AG04449 (cell line): ENCODE results near the gene PPARD.

Experiments
- CTCF ChIA-PET: fragments of 350-600 bp; formaldehyde crosslinking; extraction: SDS; loops from one replicate; lab custom pipeline; 2021; ENCODE audit warnings: antibody characterized with exemption; lab: Yijun Ruan, JAX
- POLR2A ChIA-PET: fragments of 400-600, 350-600 bp; formaldehyde crosslinking; extraction: SDS; loops from one replicate; lab custom pipeline; 2020; ENCODE audit warnings: antibody characterized with exemption, inconsistent platforms; lab: Yijun Ruan, JAX
- DNase-seq: peaks from one replicate; pipeline ENCODE4 v3.0.0-alpha.2; 2010; ENCODE audit warnings: low read depth, low spot score
- H3K4me3 ChIP-seq: 2 replicates; pipeline ENCODE4 v1.5.1; 2011; ENCODE audit warnings: low read depth, mild to moderate bottlenecking, control low read depth, low read length
- CTCF ChIP-seq: IDR thresholded peaks from one replicate; pipeline ENCODE4 v1.5.1; 2011; ENCODE audit warnings: mild to moderate bottlenecking, moderate library complexity, low read length, control low read depth, inconsistent platforms; ENCODE audit not compliant: insufficient read depth; ENCODE audit errors: missing control alignments

The PPARD gene

GRCh38 chr6:35398526-35398925, 56.2 kb downstream of the PPARD start:
- POLR2A ChIA-PET, result no interaction called here
- DNase-seq, result no peak
- TF ChIP-seq CTCF, result no peak
- H3K4me3 ChIP-seq, result no peak overlapping the region
- CTCF ChIA-PET, result interaction anchor here (2.5 kb wide), 1 partner anchor 17 kb away, joined by 15 read pairs; no protein-coding TSS in a partner anchor

GRCh38 chr6:35400111-35400510, 57.8 kb downstream of the PPARD start:
- ChIA-PET POLR2A (no interaction called here), CTCF (interaction anchor here (0.8 to 2.5 kb wide), 7 partner anchors 11 to 59 kb away, joined by 3 to 14 read pairs (median 4); partner anchors contain the start of gene PPARD)
- DNase-seq, result no peak
- H3K4me3 ChIP-seq, result no peak overlapping the region
- no peak for TF ChIP-seq CTCF

- ChIA-PET CTCF (interaction anchor here (1.1 to 2.5 kb wide), 4 partner anchors 11 to 59 kb away, joined by 3 to 14 read pairs (median 9); partner anchors contain the start of gene PPARD), POLR2A (no interaction called here)
- no peak for TF ChIP-seq CTCF
- DNase-seq, result no peak
- no peak overlapping the region for H3K4me3 ChIP-seq
Observed at GRCh38 chr6:35400901-35401311, 58.5 kb downstream of the PPARD start.

- no peak for TF ChIP-seq CTCF
- no peak for DNase-seq
- CTCF ChIA-PET, result interaction anchor here (1.1 to 2.5 kb wide), 6 partner anchors 10 to 66 kb away, joined by 3 to 14 read pairs (median 4); partner anchors contain the start of genes PPARD and RPL10A
- POLR2A ChIA-PET, result no interaction called here
- H3K4me3 ChIP-seq, result no peak overlapping the region
Observed at GRCh38 chr6:35401514-35401913, 59.2 kb downstream of the PPARD start.

GRCh38 chr6:35402136-35402855, 59.9 kb downstream of the PPARD start:
- ChIA-PET POLR2A (no interaction called here), CTCF (interaction anchor here (0.7 to 2.5 kb wide), 6 partner anchors 9 to 66 kb away, joined by 3 to 14 read pairs (median 3); partner anchors contain the start of gene RPL10A)
- no peak overlapping the region for H3K4me3 ChIP-seq
- DNase-seq, result no peak
- no peak for TF ChIP-seq CTCF

GRCh38 chr6:35402856-35403191, 60.5 kb downstream of the PPARD start:
- no peak for TF ChIP-seq CTCF
- no peak for DNase-seq
- ChIA-PET CTCF (no interaction called here), POLR2A (no interaction called here)
- no peak overlapping the region for H3K4me3 ChIP-seq
